GM12873 (cell line): ENCODE measurements around the gene REC8.

Source experiments
- CTCF ChIP-seq: IDR thresholded peaks from 2 replicates; pipeline ENCODE4 v1.5.1; 2012; ENCODE audit warnings: low read depth, mild to moderate bottlenecking, moderate library complexity, low read length, control low read depth; ENCODE audit not compliant: insufficient read depth; ENCODE audit errors: missing control alignments

REC8 gene

GRCh38 chr14:24195186-24196070, 23.5 kb downstream of the REC8 start, which contains the start of gene TM9SF1:
TSS of gene TM9SF1 (minus strand) at chr14:24195441. CDS start at chr14:24195019, 422 bp downstream.
- no peak for TF ChIP-seq CTCF

GRCh38 chr14:24196071-24197055, 24.5 kb downstream of the REC8 start:
- no peak for TF ChIP-seq CTCF

- no peak for TF ChIP-seq CTCF
Observed at GRCh38 chr14:24197056-24197450, 25.2 kb downstream of the REC8 start.

- TF ChIP-seq CTCF: no peak
Observed at GRCh38 chr14:24198814-24199524, 27.1 kb downstream of the REC8 start.

- TF ChIP-seq CTCF: no peak
Observed at GRCh38 chr14:24204163-24205146, 32.6 kb downstream of the REC8 start.
